ENCODE measurements around the gene PMP22.

- TF ChIP-seq KDM5B (CRISPR knock-in tag; IDR thresholded peaks at IDR 0.05; ENCODE audit: borderline replicate concordance) (no peak), EHMT2 (IDR thresholded peaks at IDR 0.05; ENCODE audit: borderline replicate concordance, low read depth, low read length) (no peak), ATF6 (CRISPR knock-in tag; conservative IDR thresholded peaks at IDR 0.05) (no peak), ZNF10 (CRISPR knock-in tag; IDR thresholded peaks at IDR 0.05; ENCODE audit: borderline replicate concordance, low read depth) (no peak), PRPF4 (IDR thresholded peaks at IDR 0.05; ENCODE audit: low read depth, low read length, poor library complexity, severe bottlenecking) (no peak), TCF7 (IDR thresholded peaks at IDR 0.05; ENCODE audit: low read depth) (no peak), CREB1 (IDR thresholded peaks at IDR 0.05) (no peak), CREB1 (CRISPR knock-in tag; IDR thresholded peaks at IDR 0.05) (no peak), CHD2 (IDR thresholded peaks at IDR 0.05; ENCODE audit: low read depth, low read length) (no peak), ZNF343 (CRISPR knock-in tag; IDR thresholded peaks at IDR 0.05) (no peak)
- TF ChIP-seq, protein P1, sequence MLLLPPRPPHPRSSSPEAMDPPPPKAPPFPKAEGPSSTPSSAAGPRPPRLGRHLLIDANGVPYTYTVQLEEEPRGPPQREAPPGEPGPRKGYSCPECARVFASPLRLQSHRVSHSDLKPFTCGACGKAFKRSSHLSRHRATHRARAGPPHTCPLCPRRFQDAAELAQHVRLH (CRISPR knock-in tag; IDR thresholded peaks at IDR 0.05; ENCODE audit: borderline replicate concordance, low read depth): no peak
Measured at GRCh38 chr17:15216481-15216880, 48.6 kb downstream of the PMP22 start.

All from HepG2 (cell line).